Heart right ventricle (tissue), 16 donors: Measurements from ENCODE around the gene RBP3. TPM values are rescaled to one million over a fixed set of nuclear protein-coding genes. Genes with fewer than 3 reads are reported as not detected.

Source experiments
- ATAC-seq, 8 donors: fragments of 200-7000 bp; cut with Tn5 transposase; one replicate each; pipeline ENCODE4 v1.9.1; 2020; ENCODE audit warnings: mild to moderate bottlenecking in 8 of 8, moderate library complexity in 8 of 8, moderate number of reproducible peaks in 1 of 8
- DNase-seq, 2 donors: peaks; one replicate each; pipeline ENCODE4 v3.0.0-alpha.2; 2020
- H3K27ac ChIP-seq, 10 donors: fragments of 200-600 bp; sonication (generic) in 2 of 10; one replicate each; pipeline versions ENCODE4 v1.5.0 to v1.8.0; 2020 to 2022; ENCODE audit warnings: mild to moderate bottlenecking in 3 of 10
- H3K27me3 ChIP-seq, 7 donors: fragments of 200-600 bp; one replicate each; pipeline ENCODE4 v1.8.0; 2021 to 2022; ENCODE audit warnings: mild to moderate bottlenecking in 2 of 7
- H3K36me3 ChIP-seq, 9 donors: fragments of 200-600 bp; sonication (generic) in 1 of 9; one replicate each; pipeline versions ENCODE4 v1.5.0 to v1.8.0; 2020 to 2022; ENCODE audit warnings: mild to moderate bottlenecking in 2 of 9
- H3K4me1 ChIP-seq, 9 donors: fragments of 200-600 bp; sonication (generic) in 1 of 9; one replicate each; pipeline versions ENCODE4 v1.5.0 to v1.8.0; 2020 to 2022; ENCODE audit warnings: mild to moderate bottlenecking in 4 of 9
- H3K4me3 ChIP-seq, 10 donors: fragments of 200-600 bp; sonication (generic) in 2 of 10; one replicate each; pipeline versions ENCODE4 v1.5.0 to v1.8.0; 2020 to 2022; ENCODE audit warnings: mild to moderate bottlenecking in 7 of 10, moderate library complexity in 2 of 10
- H3K9me3 ChIP-seq, 11 donors: fragments of 200-600 bp in 10 of 11; sonication (generic) in 2 of 11; one replicate each; pipeline versions ENCODE4 v1.5.0 to v1.8.0; 2013 to 2022; ENCODE audit warnings: mild to moderate bottlenecking in 2 of 11, control low read depth in 1 of 11, moderate library complexity in 1 of 11
- CTCF ChIP-seq, 9 donors: fragments of 200-600 bp; sonication (generic) in 2 of 9; IDR thresholded peaks; one replicate each; pipeline versions ENCODE4 v1.5.0 to v1.8.0; 2021 to 2022; ENCODE audit warnings: antibody characterized with exemption in 9 of 9, mild to moderate bottlenecking in 5 of 9, moderate library complexity in 1 of 9
- WGBS, 2 donors: extraction: QIAGEN DNeasy Blood & Tissue Kit; methylation state at CpG; one replicate each; pipeline ENCODE4 v1.1.7; 2013; ENCODE audit warnings: inconsistent platforms in 1 of 2; 5-methylcytosine and 5-hydroxymethylcytosine counted together
- intact Hi-C, 10 donors: fragments of 100-400 bp; cut with DNase I; formaldehyde crosslinking; loops; one replicate each; pipeline versions ENCODE4 v1.11.1 to v1.14.2; 2022
- polyA plus RNA-seq, 2 donors: library from polyadenylated mRNA; stranded (reverse); fragments of 200-250 nt; gene quantifications; one replicate each; pipeline ENCODE4 v1.2.3, GENCODE V29; 2013
- total RNA-seq, 10 donors: library from RNA; stranded (reverse); fragmentation: NEBNext Ultra II Directional in 3 of 10; extraction: Animal tissue kit (Norgen Biotek cat#: 25700) in 3 of 10; gene quantifications; one replicate each; pipeline versions ENCODE4 v1.2.1 to v1.2.4, GENCODE V29; 2021 to 2023
- donor health status: Arrhythmogenic right ventricular cardiomyopathy.
- donor health status: ischemic (EF 13 %, LVEDD 7.1; RV severe dilation, severe dysfunction).
- donor health status: healthy with polysubstance abuse.
- donor health status: DM: no; HTN: yes; CAD: no.
- donor health status: DM: no; HTN: no; CAD: no.
- donor health status: ischemic (EF 25% LVEDD 6.9; RV normal size, moderate dysfunction).
- donor health status: ischemic (EF 25% LVEDD 5.7; RV mildly dilated, moderate dysfunction).
- donor health status: healthy.
- donor health status: DM: yes; HTN: yes; CAD: no.
- donor health status: Ischemic cardiomyopathy.
- donor health status: ischemic (EF 35%, LVEDD 5.7; RV mildly dilated, moderate dysfunction).
- donor health status: nonischemic (EF 11% LVEDD 7.7; RV severe dilation, severe dysfunction).
- donor health status: DM: yes; HTN: yes; CAD: no.
- donor health status: PGD.
- donor health status: ischemic (EF 29% LVEDD 5.4; RV normal size, mild dysfunction).
- donor health status: nonischemic (EF 23%, LVEDD 6.1; RV moderate dilation, normal function).

The RBP3 gene
- total and polyA plus RNA-seq, 12 donors, result not detected

- TF ChIP-seq CTCF (IDR thresholded peaks at IDR 0.05), result no peak
- 70 to 86% methylated on average over 2 of the region's 2 CpGs for WGBS, 2 donors
- intact Hi-C loops, result loop anchor here in 1 of 10 donors (10.0 kb wide), 1 partner anchor 1117 kb away; no protein-coding TSS in a partner anchor
- H3K4me3 ChIP-seq, result no peak overlapping the region
- no peaks in the 10 kb centered on the region for H3K9me3 ChIP-seq
- H3K27me3 ChIP-seq, result peaks cover 8 to 69% (median 44%) of the 10 kb centered on the region in 7 donors
- no peak for ATAC-seq
- no peak for DNase-seq
- H3K27ac ChIP-seq, result no peak overlapping the region
- peaks cover 0 to 10% (median 4%) of the 10 kb centered on the region in 9 donors for H3K4me1 ChIP-seq
- H3K36me3 ChIP-seq, result no peaks in the 10 kb centered on the region
Measured at GRCh38 chr10:47301833-47302232, 46.3 kb upstream of the RBP3 start.

- Histone ChIP-seq H3K9me3 (no peaks in the 10 kb centered on the region), H3K4me1 (peaks cover 0 to 10% (median 4%) of the 10 kb centered on the region in 9 donors), H3K27me3 (peaks cover 8 to 59% (median 37%) of the 10 kb centered on the region in 7 donors), H3K4me3 (no peak overlapping the region), H3K27ac (no peak overlapping the region), H3K36me3 (no peaks in the 10 kb centered on the region)
- TF ChIP-seq CTCF (IDR thresholded peaks at IDR 0.05), result no peak
- intact Hi-C loops, result loop anchor here in 1 of 10 donors (10.0 kb wide), 1 partner anchor 1118 kb away; no protein-coding TSS in a partner anchor
- WGBS, 2 donors, result 85 to 86% methylated on average over 7 of the region's 7 CpGs
- DNase-seq (no peak), ATAC-seq (no peak)
Measured at GRCh38 chr10:47303105-47303504, 45.1 kb upstream of the RBP3 start.

- no peak overlapping the region for H3K4me3 ChIP-seq
- intact Hi-C loops, result loop anchor here in 1 of 10 donors (10.0 kb wide), 1 partner anchor 1119 kb away; no protein-coding TSS in a partner anchor
- H3K27me3 ChIP-seq, result peaks cover 8 to 61% (median 36%) of the 10 kb centered on the region in 7 donors
- TF ChIP-seq CTCF (IDR thresholded peaks at IDR 0.05), result no peak
- no peaks in the 10 kb centered on the region for H3K9me3 ChIP-seq
- peaks cover 0 to 10% (median 4%) of the 10 kb centered on the region in 9 donors for H3K4me1 ChIP-seq
- WGBS, 2 donors, result 90 to 92% methylated on average over 6 of the region's 6 CpGs
- no peak for ATAC-seq
- H3K36me3 ChIP-seq, result no peaks in the 10 kb centered on the region
- DNase-seq, result no peak
- H3K27ac ChIP-seq, result no peak overlapping the region
Measured at GRCh38 chr10:47303866-47304265, 44.3 kb upstream of the RBP3 start.

- ATAC-seq (no peak), DNase-seq (no peak)
- Histone ChIP-seq H3K9me3 (no peaks in the 10 kb centered on the region), H3K27ac (no peak overlapping the region), H3K4me1 (peaks cover 0 to 8% (median 2%) of the 10 kb centered on the region in 9 donors), H3K4me3 (no peak overlapping the region), H3K36me3 (no peaks in the 10 kb centered on the region), H3K27me3 (peaks cover 0 to 60% (median 30%) of the 10 kb centered on the region in 7 donors)
- TF ChIP-seq CTCF (IDR thresholded peaks at IDR 0.05), result no peak
- WGBS, 2 donors, result 50 to 74% methylated on average over 2 of the region's 2 CpGs
- intact Hi-C loops, result loop anchor here in 1 of 10 donors (10.0 kb wide), 1 partner anchor 1121 kb away; no protein-coding TSS in a partner anchor
Measured at GRCh38 chr10:47305566-47305965, 42.6 kb upstream of the RBP3 start.
